HepG2 (cell line): Measurements from ENCODE around the gene STAMBPL1. TPM values are rescaled to one million over a fixed set of nuclear protein-coding genes. Genes with fewer than 3 reads are reported as not detected.

Experiments used
- ATAC-seq: fragments of 200-7000 bp; cut with Tn5 transposase; 3 replicates; pipeline ENCODE4 v1.9.1; 2020; ENCODE audit warnings: mild to moderate bottlenecking, moderate library complexity
- BruUV-seq: library from RNA; stranded (reverse); fragments of 400-500 nt; replicated peaks from 2 replicates; lab custom pipeline; 2021; lab: Mats Ljungman, UMichigan
- CTCF ChIA-PET: fragments of 300-600 bp; formaldehyde crosslinking; extraction: SDS; loops from one replicate; lab custom pipeline; 2021; ENCODE audit warnings: low total read pairs, inconsistent platforms, low intra/inter-chr PET ratio; lab: Yijun Ruan, JAX
- POLR2A ChIA-PET: fragments of 350-600 bp; sonication (Branson Sonifier 250); formaldehyde crosslinking; loops from one replicate; lab custom pipeline; 2020; ENCODE audit warnings: antibody characterized with exemption, inconsistent platforms; lab: Yijun Ruan, JAX
- DNase-seq: peaks from one replicate; pipeline ENCODE4 v3.0.0-alpha.2; 2015; ENCODE audit warnings: low spot score
- FAIRE-seq: peaks from 3 replicates; lab custom pipeline; 2011; peaks lifted over from hg19 to GRCh38; lab: Jason Lieb, UNC
- H2AFZ ChIP-seq: one replicate; pipeline ENCODE4 v1.6.1; 2011; ENCODE audit warnings: low read length, inconsistent platforms
- H3K27ac ChIP-seq: fragments of 300-600 bp; 3 replicates; pipeline ENCODE4 v1.8.0; 2011; ENCODE audit warnings: mixed run types, mild to moderate bottlenecking, mixed read lengths, low read length, inconsistent platforms; ENCODE audit not compliant: insufficient read depth; ENCODE audit errors: extremely low read length
- H3K27me3 ChIP-seq, 2 experiments: fragments of 200-600 bp in 1 of 2; 2 replicates in 1 of 2; 3 replicates in 1 of 2; pipeline versions ENCODE4 v1.6.0 to v1.8.0; 2011; ENCODE audit warnings: low read length in 2 of 2, mild to moderate bottlenecking in 2 of 2, moderate library complexity in 2 of 2, inconsistent platforms in 1 of 2; ENCODE audit not compliant: insufficient read depth in 2 of 2, control insufficient read depth in 1 of 2
- H3K36me3 ChIP-seq, 2 experiments: fragments of 200-600 bp in 1 of 2; replicated peaks in 1 of 2; 2 replicates in 1 of 2; 3 replicates in 1 of 2; pipeline versions ENCODE4 v1.5.1 to v1.8.0; 2011; ENCODE audit warnings: low read length in 2 of 2, inconsistent platforms in 1 of 2; ENCODE audit not compliant: insufficient read depth in 2 of 2, control insufficient read depth in 1 of 2
- H3K4me1 ChIP-seq: 2 replicates; pipeline ENCODE4 v1.5.1; 2012; ENCODE audit warnings: low read length, inconsistent platforms; ENCODE audit not compliant: insufficient read depth
- H3K4me2 ChIP-seq: 2 replicates; pipeline ENCODE4 v1.6.0; 2011; ENCODE audit warnings: low read depth, low read length, inconsistent platforms
- H3K4me3 ChIP-seq, 3 experiments: fragments of 200-600 bp in 1 of 3; sonication (generic), shearing (Covaris generic) in 1 of 3; replicated peaks in 1 of 3; 2 replicates each; pipeline ENCODE4 v1.5.1; 2011 to 2016; ENCODE audit warnings: low read length in 3 of 3, inconsistent platforms in 2 of 3, low read depth in 2 of 3, mild to moderate bottlenecking in 2 of 3, control low read depth in 1 of 3, mixed read lengths in 1 of 3; ENCODE audit not compliant: insufficient read depth in 1 of 3
- H3K79me2 ChIP-seq: one replicate; pipeline ENCODE4 v1.6.1; 2011; ENCODE audit warnings: low read length, inconsistent platforms; ENCODE audit not compliant: insufficient read depth
- H3K9ac ChIP-seq: 2 replicates; pipeline ENCODE4 v1.6.0; 2011; ENCODE audit warnings: mild to moderate bottlenecking, low read depth, low read length, inconsistent platforms; ENCODE audit not compliant: insufficient read depth
- H3K9me3 ChIP-seq: 2 replicates; pipeline ENCODE4 v1.5.1; 2012; ENCODE audit warnings: mild to moderate bottlenecking, low read length
- H4K20me1 ChIP-seq: 2 replicates; pipeline ENCODE4 v1.6.0; 2011; ENCODE audit warnings: inconsistent platforms, mild to moderate bottlenecking, low read length, moderate library complexity; ENCODE audit not compliant: insufficient read depth
- DR1 ChIP-seq: sonication (generic); formaldehyde crosslinking; IDR thresholded peaks from 2 replicates; pipeline ENCODE4 v1.8.0; 2021; ENCODE audit warnings: mild to moderate bottlenecking, missing genetic modification reagents, inconsistent platforms
- HNRNPUL1 ChIP-seq: fragments of 200-400 bp; formaldehyde crosslinking; IDR thresholded peaks from 2 replicates; pipeline ENCODE4 v1.6.1; 2017; ENCODE audit warnings: low read depth, mild to moderate bottlenecking, low read length, moderate library complexity
- JUND ChIP-seq: sonication (generic); formaldehyde crosslinking; IDR thresholded peaks from 2 replicates; pipeline ENCODE4 v1.8.0; 2022; ENCODE audit warnings: mild to moderate bottlenecking, missing genetic modification reagents
- MAFF ChIP-seq: IDR thresholded peaks from 2 replicates; pipeline ENCODE4 v1.6.1; 2011; ENCODE audit warnings: low read depth, low read length, improper control_type of control experiment
- NBN ChIP-seq: fragments of 450-650 bp; conservative IDR thresholded peaks from 2 replicates; pipeline ENCODE4 v1.6.1; 2017
- RCOR2 ChIP-seq: IDR thresholded peaks from 2 replicates; pipeline ENCODE4 v1.6.1; 2016; ENCODE audit warnings: missing biosample characterization, missing genetic modification reagents
- ZMYM3 ChIP-seq: sonication (generic); formaldehyde crosslinking; IDR thresholded peaks from 2 replicates; pipeline ENCODE4 v1.5.1; 2020; ENCODE audit warnings: mild to moderate bottlenecking, missing genetic modification reagents
- ZNF251 ChIP-seq: sonication (generic); formaldehyde crosslinking; IDR thresholded peaks from 2 replicates; pipeline ENCODE4 v1.9.0; 2021; ENCODE audit warnings: mild to moderate bottlenecking, missing genetic modification reagents
- ZNF282 ChIP-seq: fragments of 450-650 bp; IDR thresholded peaks from 2 replicates; pipeline ENCODE4 v1.6.1; 2018; ENCODE audit not compliant: partially characterized antibody
- ZNF333 ChIP-seq: sonication (generic); formaldehyde crosslinking; IDR thresholded peaks from 2 replicates; pipeline ENCODE4 v1.4.0; 2020; ENCODE audit warnings: mild to moderate bottlenecking, missing genetic modification reagents, borderline replicate concordance
- ZNF570 ChIP-seq: sonication (generic); formaldehyde crosslinking; IDR thresholded peaks from 2 replicates; pipeline ENCODE4 v1.4.0; 2020; ENCODE audit warnings: mild to moderate bottlenecking, missing genetic modification reagents, borderline replicate concordance
- ZNF883 ChIP-seq: sonication (generic); formaldehyde crosslinking; IDR thresholded peaks from 2 replicates; pipeline ENCODE4 v1.5.1; 2020; ENCODE audit warnings: mild to moderate bottlenecking, missing genetic modification reagents; ENCODE audit errors: not compliant biosample characterization
- ZSCAN30 ChIP-seq: sonication (generic); formaldehyde crosslinking; IDR thresholded peaks from 2 replicates; pipeline ENCODE4 v1.5.0; 2020; ENCODE audit warnings: mild to moderate bottlenecking, missing genetic modification reagents
- WGBS: methylation state at CpG from one replicate; pipeline ENCODE4 v1.1.6; 2017; ENCODE audit warnings: low lambda C conversion rate; 5-methylcytosine and 5-hydroxymethylcytosine counted together
- in situ Hi-C: cut with HindIII; loops from 2 replicates; pipeline ENCODE4 v1.10.0; 2017; ENCODE audit warnings: low pct_unique_long_range_greater_than_20kb; ENCODE audit not compliant: extremely low pct_ligation_motif_present
- intact Hi-C: fragments of 100-400 bp; cut with micrococcal nuclease; formaldehyde crosslinking; loops from one replicate; pipeline ENCODE4 v1.10.0; 2022; ENCODE audit not compliant: unreplicated experiment
- polyA plus RNA-seq, 8 experiments: library from polyadenylated mRNA; depleted of rRNA in 3 of 8; stranded (reverse) in 7 of 8; unstranded in 1 of 8; fragments of >200 nt; fragmentation: Illumina TruSeq in 4 of 8; extraction: Trizol in 4 of 8; gene quantifications; 2 replicates each; pipeline versions ENCODE4 v1.2.1 to v1.2.3, GENCODE V29; 2011 to 2016; ENCODE audit warnings: low read depth in 4 of 8, missing spikeins in 1 of 8, mixed read lengths in 1 of 8; ENCODE audit not compliant: insufficient read depth in 1 of 8
- total RNA-seq, 5 experiments: library from RNA; depleted of rRNA; stranded (reverse); fragments of >200 nt; fragmentation: Illumina TruSeq; extraction: Trizol; gene quantifications; 2 replicates each; pipeline ENCODE4 v1.2.3, GENCODE V29; 2016; ENCODE audit warnings: low read depth in 1 of 5
- TF ChIP-seq, protein P1 (sequence below): sonication (generic); formaldehyde crosslinking; conservative IDR thresholded peaks from 2 replicates; pipeline ENCODE4 v1.8.0; 2022; ENCODE audit warnings: missing genetic modification reagents
- TF ChIP-seq, protein P2 (sequence below), 2 experiments: sonication (generic) in 1 of 2; formaldehyde crosslinking in 1 of 2; IDR thresholded peaks; 2 replicates each; pipeline versions ENCODE4 v1.4.0 to v1.6.1; 2016 to 2020; ENCODE audit warnings: borderline replicate concordance in 1 of 2, low read depth in 1 of 2, mild to moderate bottlenecking in 1 of 2, missing genetic modification reagents in 1 of 2

Gene STAMBPL1
- total and polyA plus RNA-seq, 2 of the 13 experiments (the other 11 are each of a cell fraction or from before 2014, with no cell fraction given), result 1.4 to 1.5 TPM

DNA sequence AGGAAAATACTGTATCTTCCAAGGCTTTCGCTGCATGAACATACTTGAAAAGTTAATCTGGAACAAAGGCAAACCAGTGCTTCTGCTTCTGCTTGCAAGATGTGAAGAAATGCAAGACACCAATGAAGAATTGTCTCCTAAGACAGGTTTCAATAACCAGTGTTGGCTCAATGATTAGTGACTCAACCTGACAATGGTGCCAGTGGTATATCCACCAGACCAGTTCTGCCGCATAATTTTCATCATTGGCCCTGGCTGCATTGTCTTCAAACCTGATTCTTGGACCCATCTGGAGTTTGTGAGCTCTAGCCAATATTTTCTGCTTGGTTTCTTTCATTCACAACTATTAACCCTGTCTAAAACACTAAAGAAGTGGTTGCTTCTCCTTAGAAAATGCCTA, 13.6 kb upstream of the STAMBPL1 start:
- TF ChIP-seq ZSCAN30 (CRISPR knock-in tag) (no peak), RCOR2 (CRISPR knock-in tag) (no peak), ZMYM3 (no peak), NBN (no peak)
- TF ChIP-seq, protein P1, sequence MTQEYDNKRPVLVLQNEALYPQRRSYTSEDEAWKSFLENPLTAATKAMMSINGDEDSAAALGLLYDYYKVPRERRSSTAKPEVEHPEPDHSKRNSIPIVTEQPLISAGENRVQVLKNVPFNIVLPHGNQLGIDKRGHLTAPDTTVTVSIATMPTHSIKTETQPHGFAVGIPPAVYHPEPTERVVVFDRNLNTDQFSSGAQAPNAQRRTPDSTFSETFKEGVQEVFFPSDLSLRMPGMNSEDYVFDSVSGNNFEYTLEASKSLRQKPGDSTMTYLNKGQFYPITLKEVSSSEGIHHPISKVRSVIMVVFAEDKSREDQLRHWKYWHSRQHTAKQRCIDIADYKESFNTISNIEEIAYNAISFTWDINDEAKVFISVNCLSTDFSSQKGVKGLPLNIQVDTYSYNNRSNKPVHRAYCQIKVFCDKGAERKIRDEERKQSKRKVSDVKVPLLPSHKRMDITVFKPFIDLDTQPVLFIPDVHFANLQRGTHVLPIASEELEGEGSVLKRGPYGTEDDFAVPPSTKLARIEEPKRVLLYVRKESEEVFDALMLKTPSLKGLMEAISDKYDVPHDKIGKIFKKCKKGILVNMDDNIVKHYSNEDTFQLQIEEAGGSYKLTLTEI (CRISPR knock-in tag), result no peak
- no TSS peak for BruUV-seq
- Histone ChIP-seq H3K4me2 (no peak overlapping the region), H3K9me3 (no peaks in the 10 kb centered on the region), H3K79me2 (no peaks in the 10 kb centered on the region), H3K4me1 (no peaks in the 10 kb centered on the region), H4K20me1 (no peaks in the 10 kb centered on the region), H3K4me3 (no peak overlapping the region), H3K27me3 (no peaks in the 10 kb centered on the region), H3K27ac (no peak overlapping the region), H2AFZ (no peak overlapping the region), H3K36me3 (no peaks in the 10 kb centered on the region), H3K9ac (no peak overlapping the region)
- 81% methylated on average over 2 of the region's 2 CpGs for WGBS
- in situ Hi-C loops (no loop called here), intact Hi-C loops (no loop called here)
- ChIA-PET POLR2A (no interaction called here), CTCF (no interaction called here)
- no peak for ATAC-seq
- no peak for FAIRE-seq
- DNase-seq, result no peak

DNA sequence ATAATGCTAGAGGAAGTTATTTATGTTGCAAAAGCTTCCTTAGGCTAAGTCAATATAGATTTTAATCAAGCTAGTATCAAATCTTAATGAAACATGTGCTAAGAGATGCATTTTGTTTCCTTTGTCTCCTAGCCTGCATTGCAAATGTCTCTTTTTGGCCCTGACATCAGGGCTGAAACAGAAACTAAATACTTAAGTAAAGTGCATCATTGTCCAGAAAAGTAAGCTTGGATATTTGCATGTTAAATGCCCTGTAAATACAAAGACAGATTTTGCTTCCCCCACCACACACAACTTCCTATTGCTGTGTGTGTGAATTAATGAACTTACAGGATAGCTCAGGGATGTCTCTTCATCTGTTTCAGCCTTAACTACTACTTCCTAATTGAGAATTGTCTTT, 10.0 kb upstream of the STAMBPL1 start:
- BruUV-seq, result no TSS peak
- Histone ChIP-seq H4K20me1 (no peaks in the 10 kb centered on the region), H3K27me3 (no peaks in the 10 kb centered on the region; a peak in 1 of 5 replicates), H3K9me3 (no peaks in the 10 kb centered on the region), H2AFZ (no peak overlapping the region), H3K79me2 (no peaks in the 10 kb centered on the region), H3K4me2 (no peak overlapping the region), H3K27ac (no peak overlapping the region), H3K4me3 (no peak overlapping the region), H3K4me1 (no peaks in the 10 kb centered on the region), H3K36me3 (no peaks in the 10 kb centered on the region), H3K9ac (no peak overlapping the region)
- in situ Hi-C loops, result no loop called here
- DNase-seq, result no peak
- ChIA-PET POLR2A (no interaction called here), CTCF (no interaction called here)
- FAIRE-seq, result no peak
- intact Hi-C loops, result no loop called here
- no peak for ATAC-seq
- TF ChIP-seq ZNF333 (CRISPR knock-in tag), result no peak
- no peak for TF ChIP-seq ZNF251
- TF ChIP-seq, protein P2, sequence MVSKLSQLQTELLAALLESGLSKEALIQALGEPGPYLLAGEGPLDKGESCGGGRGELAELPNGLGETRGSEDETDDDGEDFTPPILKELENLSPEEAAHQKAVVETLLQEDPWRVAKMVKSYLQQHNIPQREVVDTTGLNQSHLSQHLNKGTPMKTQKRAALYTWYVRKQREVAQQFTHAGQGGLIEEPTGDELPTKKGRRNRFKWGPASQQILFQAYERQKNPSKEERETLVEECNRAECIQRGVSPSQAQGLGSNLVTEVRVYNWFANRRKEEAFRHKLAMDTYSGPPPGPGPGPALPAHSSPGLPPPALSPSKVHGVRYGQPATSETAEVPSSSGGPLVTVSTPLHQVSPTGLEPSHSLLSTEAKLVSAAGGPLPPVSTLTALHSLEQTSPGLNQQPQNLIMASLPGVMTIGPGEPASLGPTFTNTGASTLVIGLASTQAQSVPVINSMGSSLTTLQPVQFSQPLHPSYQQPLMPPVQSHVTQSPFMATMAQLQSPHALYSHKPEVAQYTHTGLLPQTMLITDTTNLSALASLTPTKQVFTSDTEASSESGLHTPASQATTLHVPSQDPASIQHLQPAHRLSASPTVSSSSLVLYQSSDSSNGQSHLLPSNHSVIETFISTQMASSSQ (IDR thresholded peaks at IDR 0.05; ENCODE audit: low read depth), result no peak
- TF ChIP-seq, protein P2 (CRISPR knock-in tag; IDR thresholded peaks at IDR 0.05; ENCODE audit: borderline replicate concordance), result no peak
- no peak for TF ChIP-seq MAFF
- TF ChIP-seq ZNF570 (CRISPR knock-in tag), result no peak
- TF ChIP-seq JUND, result no peak
- TF ChIP-seq DR1 (CRISPR knock-in tag), result no peak
- no peak for TF ChIP-seq HNRNPUL1
- TF ChIP-seq ZNF282, result no peak
- no peak for TF ChIP-seq ZNF883 (CRISPR knock-in tag)
